Suprapubic skin (tissue), 4 donors: Measurements from ENCODE around the gene EYS.

Source experiments
- EP300 ChIP-seq: sonication (generic); formaldehyde crosslinking; IDR thresholded peaks from one replicate; pipeline ENCODE4 v1.6.1; 2017; ENCODE audit warnings: antibody characterized with exemption
- POLR2A ChIP-seq, 2 donors: fragments of 450-650 bp; IDR thresholded peaks; one replicate each; pipeline ENCODE4 v1.6.1; 2017; ENCODE audit warnings: antibody characterized with exemption in 2 of 2, mild to moderate bottlenecking in 2 of 2, moderate library complexity in 2 of 2
- POLR2AphosphoS5 ChIP-seq, 3 donors: sonication (generic); formaldehyde crosslinking; IDR thresholded peaks; one replicate each; pipeline ENCODE4 v1.6.1; 2017; ENCODE audit warnings: antibody characterized with exemption in 3 of 3
- TF ChIP-seq, protein P1 (sequence below), 2 donors: fragments of 200-600 bp in 1 of 2; fragments of 450-650 bp in 1 of 2; sonication (generic) in 1 of 2; IDR thresholded peaks; one replicate each; pipeline ENCODE4 v1.5.1; 2016 to 2019; ENCODE audit warnings: antibody characterized with exemption in 2 of 2, mild to moderate bottlenecking in 1 of 2, moderate library complexity in 1 of 2

DNA sequence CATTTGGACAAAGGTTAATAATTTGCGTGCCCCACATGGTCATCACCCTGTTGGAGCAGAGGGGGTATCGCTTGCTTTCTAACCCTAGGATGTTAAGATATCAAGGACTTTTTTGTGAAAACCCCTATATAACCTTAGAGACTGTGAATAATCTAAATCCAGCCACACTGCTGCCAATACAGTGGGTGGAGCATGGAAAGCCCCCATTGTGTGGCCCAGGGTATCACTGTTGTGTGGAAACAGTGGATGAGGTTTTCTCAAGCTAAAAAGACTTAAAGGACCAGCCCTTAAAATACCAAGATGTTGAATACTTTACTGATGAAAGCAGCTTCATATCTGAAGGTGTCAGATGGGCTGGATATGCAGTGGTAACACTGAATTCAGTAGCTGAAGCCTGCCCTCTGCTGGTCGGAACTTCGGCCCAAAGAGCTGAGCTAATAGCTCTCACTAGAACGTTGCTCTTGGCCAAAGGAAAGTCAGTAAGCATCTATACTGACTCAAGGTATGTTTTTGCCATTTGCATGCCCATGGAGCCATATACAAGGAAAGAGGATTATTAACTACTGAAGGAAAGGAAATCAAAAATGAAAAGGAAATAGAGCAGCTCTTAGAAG lies 1376.2 kb downstream of the EYS start:
- TF ChIP-seq POLR2AphosphoS5 (IDR thresholded peaks at IDR 0.05) (no peak), POLR2A (IDR thresholded peaks at IDR 0.05) (no peak), EP300 (no peak)
- TF ChIP-seq, protein P1, sequence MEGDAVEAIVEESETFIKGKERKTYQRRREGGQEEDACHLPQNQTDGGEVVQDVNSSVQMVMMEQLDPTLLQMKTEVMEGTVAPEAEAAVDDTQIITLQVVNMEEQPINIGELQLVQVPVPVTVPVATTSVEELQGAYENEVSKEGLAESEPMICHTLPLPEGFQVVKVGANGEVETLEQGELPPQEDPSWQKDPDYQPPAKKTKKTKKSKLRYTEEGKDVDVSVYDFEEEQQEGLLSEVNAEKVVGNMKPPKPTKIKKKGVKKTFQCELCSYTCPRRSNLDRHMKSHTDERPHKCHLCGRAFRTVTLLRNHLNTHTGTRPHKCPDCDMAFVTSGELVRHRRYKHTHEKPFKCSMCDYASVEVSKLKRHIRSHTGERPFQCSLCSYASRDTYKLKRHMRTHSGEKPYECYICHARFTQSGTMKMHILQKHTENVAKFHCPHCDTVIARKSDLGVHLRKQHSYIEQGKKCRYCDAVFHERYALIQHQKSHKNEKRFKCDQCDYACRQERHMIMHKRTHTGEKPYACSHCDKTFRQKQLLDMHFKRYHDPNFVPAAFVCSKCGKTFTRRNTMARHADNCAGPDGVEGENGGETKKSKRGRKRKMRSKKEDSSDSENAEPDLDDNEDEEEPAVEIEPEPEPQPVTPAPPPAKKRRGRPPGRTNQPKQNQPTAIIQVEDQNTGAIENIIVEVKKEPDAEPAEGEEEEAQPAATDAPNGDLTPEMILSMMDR (IDR thresholded peaks at IDR 0.05) = peak; percentile 9 to 54
